Adrenal gland (tissue), 5 donors: ENCODE data around the gene ZCCHC14.

ENCODE experiments used
- CTCF ChIP-seq, 6 experiments: fragments of 450-650 bp in 4 of 6; fragments of 200-600 bp in 2 of 6; sonication (generic) in 1 of 6; IDR thresholded peaks; 1 replicate in 5 of 6; 2 replicates in 1 of 6; pipeline versions ENCODE4 v1.5.1 to v1.8.0; 2016 to 2021; ENCODE audit warnings: antibody characterized with exemption in 6 of 6, mild to moderate bottlenecking in 2 of 6, moderate library complexity in 1 of 6
- POLR2A ChIP-seq, 2 donors: fragments of 450-650 bp; IDR thresholded peaks; one replicate each; pipeline ENCODE4 v1.6.1; 2017; ENCODE audit warnings: antibody characterized with exemption in 2 of 2, mild to moderate bottlenecking in 2 of 2, moderate library complexity in 1 of 2
- donor health status: DM: no; HTN: no; CAD: no.

GRCh38 chr16:87535855-87536794 is 43.3 kb upstream of the ZCCHC14 start:
- TF ChIP-seq POLR2A (IDR thresholded peaks at IDR 0.05): no peak
- no peak for TF ChIP-seq CTCF (IDR thresholded peaks at IDR 0.05)
